SU-DHL-6 (cell line): ENCODE data around the gene CNTN2.

Experiments used
- CTCF ChIP-seq: fragments of 200-600 bp; sonication (generic); IDR thresholded peaks from one replicate; pipeline ENCODE4 v1.5.1; 2017; ENCODE audit warnings: antibody characterized with exemption, mild to moderate bottlenecking, low read length, moderate library complexity; ENCODE audit not compliant: insufficient read depth, poor library complexity, severe bottlenecking
- EZH2phosphoT487 ChIP-seq: fragments of 200-600 bp; sonication (generic), shearing (Covaris generic); conservative IDR thresholded peaks from 2 replicates; pipeline ENCODE4 v1.6.1; 2018; ENCODE audit warnings: mild to moderate bottlenecking, antibody characterized with exemption, low read length, moderate library complexity, mixed read lengths

- TF ChIP-seq CTCF, result no peak
- no peak for TF ChIP-seq EZH2phosphoT487
Measured at GRCh38 chr1:205065666-205066065, 22.7 kb downstream of the CNTN2 start.
